ENCODE results near the gene STIM1.
"Not testable (repeated sequence)": the region's sequence is repeated elsewhere in the genome, so short reads cannot be mapped to it uniquely, and the experiment has no call there.

The STIM1 gene

GRCh38 chr11:3894128-3894731 lies 38.8 kb downstream of the STIM1 start:
- no peaks in the 10 kb centered on the region for H3K36me3 ChIP-seq (ENCODE audit: control insufficient read depth, insufficient read depth, low read length)
- H3K4me1 ChIP-seq (ENCODE audit: control insufficient read depth, insufficient read depth, low read length): no peaks in the 10 kb centered on the region
- no peaks in the 10 kb centered on the region for H3K9me3 ChIP-seq (ENCODE audit: control insufficient read depth, low read length)
- 93 to 95% methylated on average over 5 of the region's 5 CpGs for WGBS, 2 experiments
- no peak overlapping the region for H3K27ac ChIP-seq (ENCODE audit: insufficient read depth, low read depth, low read length, poor library complexity, severe bottlenecking)
- H3K27me3 ChIP-seq (ENCODE audit: control insufficient read depth, insufficient read depth, low read length, poor library complexity, severe bottlenecking): no peaks in the 10 kb centered on the region
- no peak overlapping the region for H3K4me3 ChIP-seq (ENCODE audit: insufficient read depth, low read depth, low read length)

GRCh38 chr11:3896644-3897043 lies 41.2 kb downstream of the STIM1 start:
- H3K36me3 ChIP-seq (ENCODE audit: control insufficient read depth, insufficient read depth, low read length): no peaks in the 10 kb centered on the region

GRCh38 chr11:3900230-3900629 lies 44.8 kb downstream of the STIM1 start:
- 92 to 94% methylated on average over 19 of the region's 19 CpGs for WGBS, 2 experiments
- not testable (repeated sequence) for H3K4me1 ChIP-seq (ENCODE audit: control insufficient read depth, insufficient read depth, low read length); H3K27me3 ChIP-seq (ENCODE audit: control insufficient read depth, insufficient read depth, low read length, poor library complexity, severe bottlenecking); H3K4me3 ChIP-seq (ENCODE audit: insufficient read depth, low read depth, low read length); H3K36me3 ChIP-seq (ENCODE audit: control insufficient read depth, insufficient read depth, low read length); H3K9me3 ChIP-seq (ENCODE audit: control insufficient read depth, low read length); H3K27ac ChIP-seq (ENCODE audit: insufficient read depth, low read depth, low read length, poor library complexity, severe bottlenecking)

More at GRCh38 chr11:3896644-3897043, 41.2 kb downstream of the STIM1 start:
- H3K4me3 ChIP-seq (ENCODE audit: insufficient read depth, low read depth, low read length): no peak overlapping the region
- no peaks in the 10 kb centered on the region for H3K4me1 ChIP-seq (ENCODE audit: control insufficient read depth, insufficient read depth, low read length)
- WGBS, 2 experiments: 90 to 100% methylated on average over 1 to 2 of the region's 2 CpGs
- no peak overlapping the region for H3K27ac ChIP-seq (ENCODE audit: insufficient read depth, low read depth, low read length, poor library complexity, severe bottlenecking)
- H3K27me3 ChIP-seq (ENCODE audit: control insufficient read depth, insufficient read depth, low read length, poor library complexity, severe bottlenecking): no peaks in the 10 kb centered on the region
- no peaks in the 10 kb centered on the region for H3K9me3 ChIP-seq (ENCODE audit: control insufficient read depth, low read length)

GRCh38 chr11:3901249-3902025 lies 46.0 kb downstream of the STIM1 start:
- 92 to 93% methylated on average over 6 of the region's 6 CpGs for WGBS, 2 experiments
- H3K9me3 ChIP-seq (ENCODE audit: control insufficient read depth, low read length): no peaks in the 10 kb centered on the region
- no peaks in the 10 kb centered on the region for H3K36me3 ChIP-seq (ENCODE audit: control insufficient read depth, insufficient read depth, low read length)
- no peak overlapping the region for H3K27ac ChIP-seq (ENCODE audit: insufficient read depth, low read depth, low read length, poor library complexity, severe bottlenecking)
- no peaks in the 10 kb centered on the region for H3K4me1 ChIP-seq (ENCODE audit: control insufficient read depth, insufficient read depth, low read length)
- H3K4me3 ChIP-seq (ENCODE audit: insufficient read depth, low read depth, low read length): no peak overlapping the region
- H3K27me3 ChIP-seq (ENCODE audit: control insufficient read depth, insufficient read depth, low read length, poor library complexity, severe bottlenecking): no peaks in the 10 kb centered on the region

GRCh38 chr11:3902441-3902840 lies 47.0 kb downstream of the STIM1 start:
- WGBS, 2 experiments: 80 to 85% methylated on average over 7 of the region's 7 CpGs
- no peak overlapping the region for H3K27ac ChIP-seq (ENCODE audit: insufficient read depth, low read depth, low read length, poor library complexity, severe bottlenecking)
- no peaks in the 10 kb centered on the region for H3K4me1 ChIP-seq (ENCODE audit: control insufficient read depth, insufficient read depth, low read length)
- H3K36me3 ChIP-seq (ENCODE audit: control insufficient read depth, insufficient read depth, low read length): no peaks in the 10 kb centered on the region
- H3K4me3 ChIP-seq (ENCODE audit: insufficient read depth, low read depth, low read length): no peak overlapping the region
- no peaks in the 10 kb centered on the region for H3K9me3 ChIP-seq (ENCODE audit: control insufficient read depth, low read length)
- no peaks in the 10 kb centered on the region for H3K27me3 ChIP-seq (ENCODE audit: control insufficient read depth, insufficient read depth, low read length, poor library complexity, severe bottlenecking)

- no peak overlapping the region for H3K4me3 ChIP-seq (ENCODE audit: insufficient read depth, low read depth, low read length)
- H3K27ac ChIP-seq (ENCODE audit: insufficient read depth, low read depth, low read length, poor library complexity, severe bottlenecking): no peak overlapping the region
- H3K4me1 ChIP-seq (ENCODE audit: control insufficient read depth, insufficient read depth, low read length): no peaks in the 10 kb centered on the region
- H3K36me3 ChIP-seq (ENCODE audit: control insufficient read depth, insufficient read depth, low read length): no peaks in the 10 kb centered on the region
- H3K27me3 ChIP-seq (ENCODE audit: control insufficient read depth, insufficient read depth, low read length, poor library complexity, severe bottlenecking): no peaks in the 10 kb centered on the region
- 91 to 100% methylated on average over 1 of the region's 1 CpG for WGBS, 2 experiments
- H3K9me3 ChIP-seq (ENCODE audit: control insufficient read depth, low read length): no peaks in the 10 kb centered on the region
Measured at GRCh38 chr11:3903207-3903896, 47.9 kb downstream of the STIM1 start.

- H3K4me1 ChIP-seq (ENCODE audit: control insufficient read depth, insufficient read depth, low read length): no peaks in the 10 kb centered on the region
- 92 to 99% methylated on average over 5 of the region's 5 CpGs for WGBS, 2 experiments
- H3K27ac ChIP-seq (ENCODE audit: insufficient read depth, low read depth, low read length, poor library complexity, severe bottlenecking): no peak overlapping the region
Measured at GRCh38 chr11:3904228-3904627, 48.8 kb downstream of the STIM1 start.

GRCh38 chr11:3905080-3905953 lies 49.9 kb downstream of the STIM1 start:
- Histone ChIP-seq H3K9me3 (ENCODE audit: control insufficient read depth, low read length) (no peaks in the 10 kb centered on the region), H3K4me3 (ENCODE audit: insufficient read depth, low read depth, low read length) (no peak overlapping the region), H3K4me1 (ENCODE audit: control insufficient read depth, insufficient read depth, low read length) (no peaks in the 10 kb centered on the region), H3K36me3 (ENCODE audit: control insufficient read depth, insufficient read depth, low read length) (no peaks in the 10 kb centered on the region), H3K27ac (ENCODE audit: insufficient read depth, low read depth, low read length, poor library complexity, severe bottlenecking) (no peak overlapping the region), H3K27me3 (ENCODE audit: control insufficient read depth, insufficient read depth, low read length, poor library complexity, severe bottlenecking) (no peaks in the 10 kb centered on the region)
- WGBS, 2 experiments: 84 to 87% methylated on average over 3 of the region's 3 CpGs

More at GRCh38 chr11:3904228-3904627, 48.8 kb downstream of the STIM1 start:
- no peaks in the 10 kb centered on the region for H3K9me3 ChIP-seq (ENCODE audit: control insufficient read depth, low read length)
- no peaks in the 10 kb centered on the region for H3K27me3 ChIP-seq (ENCODE audit: control insufficient read depth, insufficient read depth, low read length, poor library complexity, severe bottlenecking)
- no peaks in the 10 kb centered on the region for H3K36me3 ChIP-seq (ENCODE audit: control insufficient read depth, insufficient read depth, low read length)
- H3K4me3 ChIP-seq (ENCODE audit: insufficient read depth, low read depth, low read length): no peak overlapping the region

- H3K4me1 ChIP-seq (ENCODE audit: control insufficient read depth, insufficient read depth, low read length): no peaks in the 10 kb centered on the region
- 93 to 98% methylated on average over 1 to 2 of the region's 2 CpGs for WGBS, 2 experiments
- no peaks in the 10 kb centered on the region for H3K27me3 ChIP-seq (ENCODE audit: control insufficient read depth, insufficient read depth, low read length, poor library complexity, severe bottlenecking)
- H3K4me3 ChIP-seq (ENCODE audit: insufficient read depth, low read depth, low read length): no peak overlapping the region
- H3K9me3 ChIP-seq (ENCODE audit: control insufficient read depth, low read length): no peaks in the 10 kb centered on the region
- H3K27ac ChIP-seq (ENCODE audit: insufficient read depth, low read depth, low read length, poor library complexity, severe bottlenecking): no peak overlapping the region
- no peaks in the 10 kb centered on the region for H3K36me3 ChIP-seq (ENCODE audit: control insufficient read depth, insufficient read depth, low read length)
Measured at GRCh38 chr11:3906166-3906565, 50.7 kb downstream of the STIM1 start.

All from ectodermal cell (in vitro differentiated cells).